ENCODE results near the gene SPHKAP. TPM values are rescaled to one million over a fixed set of nuclear protein-coding genes. Genes with fewer than 3 reads are reported as not detected.

Gene SPHKAP
- total and polyA plus RNA-seq, 10 donors = 0.02 to 8.2 (median 0.91) TPM; not detected in 1

GRCh38 chr2:228102949-228103348 is 78.5 kb downstream of the SPHKAP start:
- DNase-seq = no peak
- intact Hi-C loops (cut with DNase I; ENCODE audit: low total_unique reads) = no loop called here
- no peaks in the 10 kb centered on the region for H3K4me1 ChIP-seq
- no peaks in the 10 kb centered on the region for H3K27me3 ChIP-seq (replicated peaks in 1 of 7)
- H3K9me3 ChIP-seq = peaks cover 0 to 31% (median 17%) of the 10 kb centered on the region in 8 donors
- WGBS, 5 donors = 72 to 84% (median 77%) methylated on average over 4 of the region's 4 CpGs
- H3K4me3 ChIP-seq = no peak overlapping the region
- H3K27ac ChIP-seq = no peak overlapping the region
- TF ChIP-seq POLR2AphosphoS5 (IDR thresholded peaks at IDR 0.05) (no peak), CTCF (IDR thresholded peaks at IDR 0.05 in 8 of 11, conservative IDR thresholded peaks at IDR 0.05 in 3 of 11) (no peak), POLR2A (IDR thresholded peaks at IDR 0.05) (no peak)
- H3K36me3 ChIP-seq = no peaks in the 10 kb centered on the region

GRCh38 chr2:228094377-228094921 is 87.0 kb downstream of the SPHKAP start:
- WGBS, 5 donors = 87 to 91% (median 90%) methylated on average over 6 of the region's 6 CpGs
- H3K27ac ChIP-seq = no peak overlapping the region

GRCh38 chr2:228092056-228092455 is 89.4 kb downstream of the SPHKAP start:
- H3K27me3 ChIP-seq (replicated peaks in 1 of 7) = no peaks in the 10 kb centered on the region
- H3K36me3 ChIP-seq = no peaks in the 10 kb centered on the region
- intact Hi-C loops (cut with DNase I; ENCODE audit: low total_unique reads) = no loop called here
- peaks cover 0 to 31% (median 24%) of the 10 kb centered on the region in 8 donors for H3K9me3 ChIP-seq
- H3K4me1 ChIP-seq = no peaks in the 10 kb centered on the region
- no peak for DNase-seq
- no peak overlapping the region for H3K4me3 ChIP-seq
- 61 to 83% (median 74%) methylated on average over 9 of the region's 9 CpGs for WGBS, 5 donors
- TF ChIP-seq POLR2AphosphoS5 (IDR thresholded peaks at IDR 0.05) = no peak
- no peak for TF ChIP-seq POLR2A (IDR thresholded peaks at IDR 0.05)
- TF ChIP-seq CTCF (IDR thresholded peaks at IDR 0.05 in 8 of 11, conservative IDR thresholded peaks at IDR 0.05 in 3 of 11) = no peak
- no peak overlapping the region for H3K27ac ChIP-seq

More at GRCh38 chr2:228094377-228094921, 87.0 kb downstream of the SPHKAP start:
- TF ChIP-seq POLR2A (IDR thresholded peaks at IDR 0.05) = no peak
- TF ChIP-seq POLR2AphosphoS5 (IDR thresholded peaks at IDR 0.05) = no peak
- TF ChIP-seq CTCF (IDR thresholded peaks at IDR 0.05 in 8 of 11, conservative IDR thresholded peaks at IDR 0.05 in 3 of 11) = no peak
- H3K36me3 ChIP-seq = no peaks in the 10 kb centered on the region
- intact Hi-C loops (cut with DNase I; ENCODE audit: low total_unique reads) = no loop called here
- no peaks in the 10 kb centered on the region for H3K4me1 ChIP-seq
- H3K9me3 ChIP-seq = peaks cover 0 to 39% (median 28%) of the 10 kb centered on the region in 8 donors
- no peak for DNase-seq
- H3K27me3 ChIP-seq (replicated peaks in 1 of 7) = no peaks in the 10 kb centered on the region
- H3K4me3 ChIP-seq = no peak overlapping the region

DNA sequence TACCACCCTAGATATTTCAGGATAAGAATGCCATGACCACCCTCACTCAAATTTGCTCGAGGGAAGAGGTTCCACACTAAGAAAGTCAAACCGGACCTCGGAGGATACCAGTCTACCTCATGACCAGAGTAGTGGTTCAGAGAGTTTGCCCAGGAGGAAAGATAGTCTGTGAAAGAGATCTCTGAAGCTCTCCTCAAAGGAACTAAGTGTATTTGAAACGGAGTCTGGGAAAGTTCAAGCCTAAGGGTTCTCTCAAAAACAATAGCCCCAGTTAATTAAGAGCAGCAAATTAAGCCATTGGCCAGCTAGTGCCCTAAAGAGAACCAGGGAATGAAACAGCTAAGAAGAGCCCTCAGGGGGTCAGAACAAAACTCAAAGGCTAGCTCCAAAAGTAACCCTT is 94.9 kb downstream of the SPHKAP start:
- intact Hi-C loops (cut with DNase I; ENCODE audit: low total_unique reads) = no loop called here
- Histone ChIP-seq H3K36me3 (no peaks in the 10 kb centered on the region), H3K9me3 (peaks cover 0 to 36% (median 26%) of the 10 kb centered on the region in 8 donors), H3K27ac (no peak overlapping the region), H3K27me3 (replicated peaks in 1 of 7) (no peaks in the 10 kb centered on the region), H3K4me3 (no peak overlapping the region), H3K4me1 (no peaks in the 10 kb centered on the region)
- 75 to 89% (median 82%) methylated on average over 4 of the region's 4 CpGs for WGBS, 5 donors
- TF ChIP-seq POLR2AphosphoS5 (IDR thresholded peaks at IDR 0.05) (no peak), POLR2A (IDR thresholded peaks at IDR 0.05) (no peak), CTCF (IDR thresholded peaks at IDR 0.05 in 8 of 11, conservative IDR thresholded peaks at IDR 0.05 in 3 of 11) (no peak)
- no peak for DNase-seq

Data from spleen (tissue), 11 donors.